Ovary (tissue), 3 donors: ENCODE measurements around the gene INPP5A.

Experiments used
- POLR2A ChIP-seq: fragments of 450-650 bp; IDR thresholded peaks from one replicate; pipeline ENCODE4 v1.6.1; 2017; ENCODE audit warnings: antibody characterized with exemption, mild to moderate bottlenecking, moderate library complexity
- TF ChIP-seq, protein P1 (sequence below), 3 donors: fragments of 450-650 bp in 2 of 3; fragments of 200-600 bp in 1 of 3; IDR thresholded peaks; one replicate each; pipeline versions ENCODE4 v1.5.1 to v1.8.0; 2016 to 2022; ENCODE audit warnings: antibody characterized with exemption in 3 of 3, mild to moderate bottlenecking in 1 of 3
- donor health status: DM: no; HTN: no; CAD: no.

- TF ChIP-seq, protein P1, sequence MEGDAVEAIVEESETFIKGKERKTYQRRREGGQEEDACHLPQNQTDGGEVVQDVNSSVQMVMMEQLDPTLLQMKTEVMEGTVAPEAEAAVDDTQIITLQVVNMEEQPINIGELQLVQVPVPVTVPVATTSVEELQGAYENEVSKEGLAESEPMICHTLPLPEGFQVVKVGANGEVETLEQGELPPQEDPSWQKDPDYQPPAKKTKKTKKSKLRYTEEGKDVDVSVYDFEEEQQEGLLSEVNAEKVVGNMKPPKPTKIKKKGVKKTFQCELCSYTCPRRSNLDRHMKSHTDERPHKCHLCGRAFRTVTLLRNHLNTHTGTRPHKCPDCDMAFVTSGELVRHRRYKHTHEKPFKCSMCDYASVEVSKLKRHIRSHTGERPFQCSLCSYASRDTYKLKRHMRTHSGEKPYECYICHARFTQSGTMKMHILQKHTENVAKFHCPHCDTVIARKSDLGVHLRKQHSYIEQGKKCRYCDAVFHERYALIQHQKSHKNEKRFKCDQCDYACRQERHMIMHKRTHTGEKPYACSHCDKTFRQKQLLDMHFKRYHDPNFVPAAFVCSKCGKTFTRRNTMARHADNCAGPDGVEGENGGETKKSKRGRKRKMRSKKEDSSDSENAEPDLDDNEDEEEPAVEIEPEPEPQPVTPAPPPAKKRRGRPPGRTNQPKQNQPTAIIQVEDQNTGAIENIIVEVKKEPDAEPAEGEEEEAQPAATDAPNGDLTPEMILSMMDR (IDR thresholded peaks at IDR 0.05) = no peak
- no peak for TF ChIP-seq POLR2A
Measured at GRCh38 chr10:132666705-132667341, 129.2 kb downstream of the INPP5A start.
